GM19240 (cell line): ENCODE results near the gene AMIGO1.
"Not testable (repeated sequence)": the region's sequence is repeated elsewhere in the genome, so short reads cannot be mapped to it uniquely, and the experiment has no call there.

Experiments
- DNase-seq: peaks from one replicate; pipeline ENCODE4 v3.0.0; 2011; ENCODE audit warnings: low spot score; ENCODE audit not compliant: insufficient read length

The AMIGO1 gene

DNA sequence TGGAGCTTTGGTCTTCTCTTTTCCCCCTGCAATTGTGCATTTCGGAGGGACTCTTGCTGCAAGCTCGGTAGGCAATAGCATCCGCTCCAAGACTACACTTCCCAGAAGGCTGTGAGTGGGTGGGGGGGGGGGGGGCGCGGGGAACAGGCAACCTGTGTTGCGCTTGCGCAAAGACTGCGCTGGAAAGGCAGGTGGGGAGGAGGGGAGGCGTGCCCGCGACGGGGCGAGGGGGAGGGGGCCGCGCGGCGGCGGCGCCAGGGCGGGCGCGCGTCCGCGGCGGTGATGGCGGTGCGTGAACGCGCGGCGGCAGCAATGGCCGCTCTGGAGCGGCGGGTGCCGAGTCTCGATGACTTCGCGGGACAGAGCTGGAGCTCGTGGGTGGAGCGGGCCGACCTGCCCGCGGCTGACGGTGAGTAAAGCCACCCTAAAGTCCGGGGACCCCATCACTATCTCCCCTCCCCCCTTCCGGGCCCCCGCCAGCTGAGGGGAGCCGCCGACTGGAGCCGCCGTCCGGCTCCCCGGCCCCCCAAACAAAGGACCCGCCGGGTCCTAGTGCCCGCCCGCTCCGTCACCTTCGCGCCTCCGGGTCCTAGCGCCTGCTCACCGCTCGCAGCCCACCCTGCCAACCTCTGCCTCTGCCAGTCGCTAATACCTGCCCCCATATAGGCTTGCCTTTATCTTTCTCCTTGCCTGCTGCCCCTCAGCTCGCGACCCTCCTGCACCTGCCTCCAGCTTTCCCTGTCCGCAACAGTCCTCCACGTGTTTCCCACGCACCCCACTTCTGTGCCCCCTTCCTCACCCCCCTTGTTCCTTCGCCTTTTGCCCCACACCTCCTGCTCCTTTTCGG, 25.6 kb downstream of the AMIGO1 start, which contains the start of gene ATXN7L2:
Gene ATXN7L2, plus strand, starts transcription at position 234 of the 847 bp plus-strand sequence. Its CDS starts 49 bp downstream, at position 283.
- peak; percentile 93 for DNase-seq

DNA sequence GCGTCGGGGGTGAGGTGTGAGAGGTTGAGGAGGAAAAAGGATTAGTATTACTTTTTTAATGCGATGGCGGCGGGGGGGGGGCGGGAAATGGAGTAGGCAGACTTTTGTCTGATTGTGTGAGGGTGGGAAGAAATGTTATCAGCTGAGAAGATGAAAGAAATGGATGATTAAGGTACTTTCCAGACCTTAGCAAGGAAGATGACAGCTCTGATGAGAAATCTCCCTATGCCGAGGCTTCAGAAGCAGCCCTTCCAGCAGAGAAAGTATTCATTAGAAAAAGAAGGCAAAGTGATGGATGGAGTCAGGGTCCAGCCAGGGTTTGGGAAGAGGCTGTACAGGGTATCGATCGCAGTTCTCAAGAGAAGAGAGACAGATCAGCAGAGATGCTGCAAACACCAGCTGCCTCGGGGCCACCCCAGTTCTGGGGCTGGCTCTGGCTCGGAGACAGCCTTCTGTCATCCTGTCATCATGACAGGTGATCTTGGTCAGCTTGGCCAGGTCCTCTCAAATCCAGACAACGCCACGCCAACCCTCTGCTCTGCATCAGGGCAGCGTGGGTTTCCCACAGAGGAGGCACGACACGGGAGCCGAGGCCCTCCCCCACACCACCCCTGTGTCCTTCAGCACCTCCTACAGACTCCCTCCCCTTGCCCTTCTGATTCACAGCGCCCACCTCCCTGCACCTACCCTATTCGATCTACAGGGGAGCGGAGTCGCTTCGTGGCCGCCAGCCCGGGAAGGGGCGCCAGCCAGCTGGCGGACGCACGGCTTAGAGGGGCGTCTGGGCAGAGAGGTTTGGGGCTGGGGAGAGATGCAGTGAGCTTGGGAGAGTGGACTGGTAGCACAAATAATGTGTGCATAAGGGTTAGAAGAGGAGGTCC, 26.5 kb downstream of the AMIGO1 start:
- no peak for DNase-seq

DNA sequence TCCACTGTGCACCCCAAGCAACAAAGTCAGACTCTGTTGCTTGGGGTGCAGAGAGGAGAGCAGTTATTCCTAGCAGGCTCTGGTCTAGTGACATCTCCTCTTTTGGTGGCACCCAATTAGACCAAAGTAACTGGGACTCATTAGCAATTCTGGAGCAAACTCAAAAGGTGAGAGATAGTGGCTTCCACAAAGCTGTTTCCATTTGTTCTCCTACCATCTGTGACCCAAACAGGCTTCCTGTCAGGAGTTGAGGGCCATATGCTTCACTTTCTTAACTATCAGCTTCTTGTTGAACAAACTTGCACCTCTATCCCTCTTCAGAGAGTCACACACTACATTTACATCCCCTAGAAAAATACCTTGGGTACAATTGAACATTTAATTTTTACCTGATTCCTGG, 27.3 kb downstream of the AMIGO1 start:
- no peak for DNase-seq

DNA sequence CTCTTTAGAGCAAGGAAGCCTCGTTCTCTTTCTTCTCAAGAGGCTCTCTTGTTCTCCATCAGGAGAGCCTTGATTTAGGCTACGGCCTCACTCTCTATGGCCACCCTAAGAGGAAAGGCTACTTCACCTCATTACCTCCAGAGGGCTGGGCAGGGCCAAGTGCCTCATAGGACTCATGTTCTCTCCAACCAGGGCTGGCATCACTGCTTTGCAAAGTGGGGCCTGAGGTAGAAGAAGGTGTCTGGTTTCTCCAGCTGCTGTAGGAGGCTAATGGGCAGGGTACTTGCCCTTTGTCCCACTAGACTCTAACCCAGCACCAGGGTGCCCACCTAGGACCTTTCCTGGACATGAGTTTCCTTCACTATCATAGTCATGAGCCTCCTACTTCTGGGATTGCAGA, 27.9 kb downstream of the AMIGO1 start:
- no peak for DNase-seq

DNA sequence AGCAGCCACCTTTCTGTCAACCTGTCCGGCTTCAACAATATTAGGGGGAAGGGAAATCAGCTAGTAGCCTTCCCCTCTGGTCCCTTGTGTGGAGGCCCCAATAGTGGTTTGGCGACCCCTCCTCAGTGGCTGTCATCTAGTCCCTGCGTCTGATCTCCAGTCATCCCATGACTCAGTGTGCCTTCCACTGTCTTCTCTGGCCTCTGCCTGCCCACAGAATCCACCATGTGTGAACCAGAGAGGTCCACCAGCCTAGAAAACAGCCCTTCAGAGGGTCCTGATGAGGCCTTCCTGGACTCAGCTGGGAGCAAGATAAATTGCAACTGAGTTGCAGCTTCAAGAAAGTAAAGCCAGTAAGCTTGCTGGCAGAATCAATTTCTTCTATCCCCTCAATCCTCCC, 29.6 kb downstream of the AMIGO1 start:
- DNase-seq = no peak

DNA sequence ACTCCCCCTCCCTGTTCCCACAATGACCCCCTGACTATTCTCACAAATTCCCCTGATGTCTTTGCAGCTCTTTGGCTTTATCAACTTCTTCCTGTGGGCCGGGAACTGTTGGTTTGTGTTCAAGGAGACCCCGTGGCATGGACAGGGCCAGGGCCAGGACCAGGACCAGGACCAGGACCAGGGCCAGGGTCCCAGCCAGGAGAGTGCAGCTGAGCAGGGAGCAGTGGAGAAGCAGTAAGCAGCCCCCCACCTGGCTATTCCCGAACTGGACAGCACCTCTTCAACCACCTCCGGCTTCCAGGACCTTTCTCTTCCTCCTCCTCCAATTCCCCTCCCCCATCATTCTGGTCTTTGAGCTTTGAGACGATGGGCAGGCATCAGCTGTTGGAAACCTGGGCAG, 30.2 kb downstream of the AMIGO1 start:
- no peak for DNase-seq

DNA sequence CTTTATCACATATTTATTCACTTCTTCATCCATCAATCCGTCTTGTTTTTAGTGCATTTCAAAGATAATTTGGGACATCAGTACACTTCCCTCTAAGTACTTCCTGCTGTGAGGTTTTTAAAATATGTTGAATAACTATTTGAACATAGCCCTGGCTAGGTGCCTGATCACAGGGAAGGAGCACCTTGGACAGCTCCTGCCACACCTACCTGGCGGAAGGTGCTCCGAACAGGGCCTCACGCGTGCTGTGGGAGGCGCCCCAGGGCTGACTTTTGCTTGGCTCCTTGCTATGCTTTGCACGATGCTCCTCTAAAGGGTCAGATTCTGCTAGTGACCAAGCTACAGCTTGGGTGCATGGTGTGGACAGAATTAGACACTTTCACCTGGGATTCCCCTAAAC, 30.7 kb downstream of the AMIGO1 start:
- no peak for DNase-seq

DNA sequence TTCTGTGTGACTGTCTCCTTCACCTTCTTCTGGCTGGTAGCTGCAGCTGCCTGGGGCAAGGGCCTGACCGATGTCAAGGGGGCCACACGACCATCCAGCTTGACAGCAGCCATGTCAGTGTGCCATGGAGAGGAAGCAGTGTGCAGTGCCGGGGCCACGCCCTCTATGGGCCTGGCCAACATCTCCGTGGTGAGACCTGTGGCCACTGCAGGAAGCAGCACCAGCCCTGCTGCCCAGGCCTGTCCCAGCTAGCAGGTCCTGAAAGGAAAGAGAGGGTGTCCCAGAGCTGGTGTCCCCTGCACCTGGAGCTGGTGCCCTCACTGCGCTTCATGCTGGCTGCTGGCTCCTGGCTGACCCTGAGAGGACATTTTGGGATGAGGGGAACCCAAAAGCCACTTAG, 31.7 kb downstream of the AMIGO1 start:
- DNase-seq = no peak

DNA sequence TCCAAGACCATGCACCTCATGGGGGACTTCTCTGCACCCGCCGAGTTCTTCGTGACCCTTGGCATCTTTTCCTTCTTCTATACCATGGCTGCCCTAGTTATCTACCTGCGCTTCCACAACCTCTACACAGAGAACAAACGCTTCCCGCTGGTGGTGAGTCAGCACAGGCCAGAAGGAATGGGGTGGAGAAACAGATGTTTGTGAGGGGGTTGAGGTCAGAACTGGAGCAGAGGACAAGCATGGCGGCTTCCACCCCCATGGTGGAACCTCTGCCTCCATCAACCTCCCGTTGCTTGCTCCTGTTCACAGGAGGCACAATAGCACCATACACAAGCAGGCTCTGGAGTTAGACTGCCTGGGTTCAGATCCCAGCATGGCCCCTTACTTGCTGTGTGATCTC, 32.7 kb downstream of the AMIGO1 start:
- no peak for DNase-seq

DNA sequence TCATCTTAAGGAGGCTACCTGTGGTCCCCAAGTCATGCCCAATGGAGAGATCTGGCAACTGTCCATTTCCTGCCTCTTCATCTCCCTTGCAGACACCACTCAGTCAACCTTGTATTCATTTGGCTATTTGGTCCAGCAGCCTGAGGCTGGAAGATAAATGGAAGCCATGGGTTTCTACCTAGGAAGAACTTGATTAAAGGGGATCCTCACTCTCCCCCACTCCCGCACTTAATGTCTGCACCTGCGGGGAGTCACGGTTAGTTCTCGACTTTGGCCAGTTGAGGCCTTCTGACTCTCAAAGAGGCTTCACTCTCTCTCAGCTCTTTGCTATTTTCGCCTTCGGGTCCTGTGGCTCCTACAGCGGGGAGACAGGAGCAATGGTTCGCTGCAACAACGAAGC, 34.3 kb downstream of the AMIGO1 start:
- DNase-seq = no peak

DNA sequence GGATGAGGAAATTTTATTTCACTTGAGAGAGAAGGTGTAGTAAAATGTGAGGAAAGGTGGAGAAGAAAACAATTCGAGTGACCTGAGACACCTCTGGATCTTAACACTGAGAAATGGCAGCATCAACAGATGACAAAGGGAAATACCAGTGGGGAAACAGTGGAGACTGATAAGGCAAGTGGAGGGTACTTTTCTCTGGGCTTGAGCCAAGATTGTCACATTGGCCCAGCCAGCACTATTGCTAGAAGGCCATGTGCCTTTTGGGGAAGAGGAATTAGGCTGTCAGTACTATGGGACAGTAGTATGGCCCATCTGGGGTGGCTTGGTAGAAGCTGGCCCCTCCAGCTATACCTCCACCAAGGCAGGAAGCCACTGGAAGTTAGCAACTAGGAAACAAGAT, 34.8 kb downstream of the AMIGO1 start:
- no peak for DNase-seq

DNA sequence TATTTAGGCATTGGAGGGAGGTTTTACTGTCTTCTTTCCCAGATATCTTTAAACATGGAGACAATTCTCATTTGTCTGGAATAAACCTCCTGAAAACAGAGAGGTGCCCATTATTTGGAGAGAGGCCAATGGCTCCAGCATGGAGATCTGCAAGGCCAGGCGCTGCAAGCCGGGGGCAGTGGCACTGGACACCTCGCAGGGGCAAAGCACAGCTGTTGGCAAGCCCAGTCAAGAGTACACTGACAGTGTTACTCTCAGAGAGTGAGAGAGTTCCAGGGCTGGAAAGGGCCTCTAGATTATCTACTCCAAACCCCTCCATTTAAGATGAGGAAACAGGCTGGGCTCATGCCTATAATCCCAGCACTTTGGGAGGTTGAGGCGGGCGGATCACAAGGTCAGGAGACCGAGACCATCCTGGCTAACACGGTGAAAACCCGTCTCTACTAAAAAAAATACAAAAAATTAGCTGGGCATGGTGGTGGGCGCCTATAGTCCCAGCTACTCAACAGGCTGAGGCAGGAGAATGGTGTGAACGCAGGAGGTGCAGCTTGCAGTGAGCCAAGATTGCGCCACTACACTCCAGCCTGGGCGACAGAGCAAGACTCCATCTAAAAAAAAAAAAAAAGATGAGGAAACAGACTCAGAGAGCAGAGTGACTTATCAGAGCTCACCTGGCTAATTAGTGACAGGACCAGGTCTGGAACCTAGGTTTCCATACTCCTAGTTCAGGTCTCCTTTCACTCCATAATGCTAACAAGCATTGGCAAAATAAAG, 36.1 kb downstream of the AMIGO1 start:
- DNase-seq = not testable (repeated sequence)

DNA sequence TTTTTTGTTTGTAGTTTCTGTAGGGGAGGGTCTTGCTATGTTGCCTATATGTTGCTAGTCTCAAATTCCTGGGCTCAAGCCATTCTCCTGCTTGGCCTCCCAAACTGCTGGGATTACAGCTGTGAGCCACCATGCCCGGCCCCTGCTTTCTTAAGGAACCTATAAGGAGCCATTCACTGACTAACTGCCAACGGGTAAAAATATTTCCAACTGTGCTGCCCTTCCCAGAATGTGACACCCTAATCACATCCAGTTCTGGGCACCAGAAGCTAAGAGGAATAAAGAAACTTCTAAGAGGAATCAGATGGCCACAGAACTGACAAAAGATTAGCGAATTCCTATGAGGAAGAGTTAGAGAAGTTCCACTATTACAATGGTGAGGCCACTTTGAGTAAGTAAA, 36.7 kb downstream of the AMIGO1 start:
- DNase-seq = no peak

DNA sequence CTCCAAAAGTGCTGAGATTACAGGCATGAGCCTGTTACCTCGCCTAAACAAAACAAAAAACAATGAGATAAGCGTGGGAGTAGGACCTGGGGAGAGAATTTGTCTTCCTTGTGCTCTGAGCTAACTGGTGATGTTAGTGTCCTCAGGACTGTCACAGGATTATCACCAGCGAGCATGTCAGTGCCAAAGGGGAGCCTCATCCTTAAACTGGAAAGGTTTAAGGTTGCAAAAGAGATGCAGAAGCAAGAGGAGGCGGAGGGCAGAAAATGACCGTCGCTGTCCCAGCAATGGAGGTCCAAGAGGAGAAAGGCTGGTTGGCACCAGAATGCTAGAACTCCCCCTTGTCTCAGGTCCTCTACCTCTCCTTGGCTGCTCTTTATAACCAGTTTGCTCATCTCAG, 39.3 kb downstream of the AMIGO1 start:
- no peak for DNase-seq

DNA sequence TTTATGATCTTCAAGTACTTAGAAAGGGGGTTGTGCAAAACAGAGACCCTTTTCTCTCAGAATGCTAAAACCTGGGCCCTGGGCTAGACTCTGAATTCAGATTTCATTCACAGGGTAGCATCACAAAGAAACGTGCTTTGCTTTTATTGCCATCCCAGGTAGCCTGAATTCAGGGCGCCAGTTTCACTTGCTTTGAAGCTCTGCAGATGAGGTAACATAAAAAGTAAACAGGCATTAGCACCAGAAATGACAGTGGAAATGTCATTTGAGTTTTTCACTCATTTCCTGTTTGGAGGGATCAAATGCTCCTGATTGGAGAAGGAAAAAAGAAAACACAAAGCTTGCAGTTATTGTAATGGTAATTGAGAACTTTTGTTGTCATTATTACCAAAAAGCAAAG, 40.6 kb downstream of the AMIGO1 start:
- no peak for DNase-seq

DNA sequence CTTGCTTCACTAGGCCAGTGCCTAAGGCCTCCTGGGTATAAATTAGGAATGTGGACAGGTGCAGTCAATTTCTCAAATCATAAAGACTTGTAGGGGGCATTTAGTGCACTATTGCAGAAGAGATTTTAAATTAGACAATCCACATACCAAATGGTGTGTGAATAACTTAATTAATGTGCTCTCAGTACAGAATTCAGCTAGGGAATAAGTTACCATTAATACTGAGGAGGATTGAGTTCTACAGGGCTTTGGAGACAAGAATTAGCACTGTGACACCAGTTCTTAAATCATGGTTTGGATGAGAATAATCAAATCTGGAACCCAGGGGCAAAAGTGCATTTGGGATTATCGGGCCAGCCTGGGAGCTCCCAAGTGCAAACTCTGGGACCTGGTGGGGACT, 41.5 kb downstream of the AMIGO1 start:
- DNase-seq = no peak

DNA sequence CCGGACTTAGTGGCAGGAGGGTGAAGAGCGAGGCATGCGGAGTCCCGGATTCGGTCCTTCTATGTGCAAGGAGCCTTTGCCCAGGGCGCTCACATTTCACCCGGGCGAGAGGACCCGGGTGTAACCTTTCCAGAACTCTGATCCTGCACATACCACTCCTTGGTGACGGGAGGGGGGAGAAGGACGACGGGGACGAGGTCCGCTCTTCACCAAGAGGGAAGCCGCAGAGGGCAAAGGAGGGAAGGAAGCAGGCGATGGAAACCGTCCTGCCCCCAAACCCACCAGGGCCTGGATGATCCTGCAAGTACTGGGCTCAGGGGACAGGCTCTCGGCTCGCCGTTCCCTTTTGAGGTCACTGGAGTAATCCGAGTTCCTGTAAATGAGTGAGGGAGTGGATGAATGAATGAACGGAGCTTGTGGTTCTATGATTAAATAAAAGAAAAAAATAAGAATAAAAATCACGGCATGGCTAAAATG, 42.2 kb downstream of the AMIGO1 start:
- no peak for DNase-seq

DNA sequence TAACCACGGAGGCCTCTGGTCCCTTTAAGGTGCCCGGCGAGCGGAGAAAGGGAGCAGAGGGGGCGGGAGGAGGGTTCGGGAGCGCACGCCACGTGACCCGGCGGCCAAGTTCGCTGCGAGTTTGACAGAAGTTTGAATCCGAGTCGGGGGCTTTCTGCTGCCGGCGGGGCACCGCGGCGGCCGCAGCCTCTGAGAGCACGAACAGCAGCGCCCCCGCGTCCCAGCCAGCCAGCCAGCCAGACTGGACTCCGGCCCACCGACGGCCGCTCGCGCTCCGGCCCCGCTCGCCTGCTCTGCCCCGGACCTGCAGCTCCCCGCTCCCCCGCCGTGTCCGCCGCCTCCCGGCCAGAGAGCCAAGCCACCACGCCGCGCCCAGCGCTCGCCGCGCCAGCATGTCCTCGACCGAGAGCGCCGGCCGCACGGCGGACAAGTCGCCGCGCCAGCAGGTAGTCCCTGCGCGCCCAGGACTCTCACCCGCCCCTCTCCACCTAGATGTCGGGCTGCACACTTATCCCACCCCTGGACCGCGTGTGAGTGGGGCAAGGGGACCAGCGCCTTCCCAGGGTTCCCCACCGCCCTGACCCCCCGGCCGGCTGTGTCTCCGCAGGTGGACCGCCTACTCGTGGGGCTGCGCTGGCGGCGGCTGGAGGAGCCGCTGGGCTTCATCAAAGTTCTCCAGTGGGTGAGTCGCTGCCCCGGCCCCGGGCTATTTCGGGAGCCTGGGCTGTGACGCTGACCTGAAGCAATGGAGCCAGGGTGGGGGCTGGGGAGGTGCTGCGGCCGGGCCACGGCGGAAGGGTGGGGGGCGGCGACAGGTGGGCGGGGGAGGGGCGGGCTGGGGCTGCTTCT, 42.9 kb downstream of the AMIGO1 start, which contains the start of gene SYPL2:
Gene SYPL2, plus strand, starts transcription at position 95 of the 849 bp plus-strand sequence. Its CDS starts 298 bp downstream, at position 393.
- DNase-seq = no peak

DNA sequence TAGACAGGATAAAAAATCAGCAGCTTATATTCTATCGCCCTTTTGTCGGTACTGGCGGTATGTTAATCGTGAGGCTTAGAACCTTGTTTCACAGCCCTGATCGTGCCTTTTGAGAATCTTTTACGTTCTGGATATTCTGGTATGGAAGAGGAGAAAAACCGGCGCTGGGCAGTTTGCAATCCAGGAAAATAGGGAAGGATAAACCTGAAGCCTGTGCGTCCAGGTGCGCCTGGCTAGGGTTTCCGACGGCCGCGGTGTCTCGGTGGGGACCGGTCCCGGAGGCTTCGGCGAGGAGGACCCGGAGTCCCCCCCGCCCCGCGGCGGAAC, 43.4 kb downstream of the AMIGO1 start:
- DNase-seq = no peak

DNA sequence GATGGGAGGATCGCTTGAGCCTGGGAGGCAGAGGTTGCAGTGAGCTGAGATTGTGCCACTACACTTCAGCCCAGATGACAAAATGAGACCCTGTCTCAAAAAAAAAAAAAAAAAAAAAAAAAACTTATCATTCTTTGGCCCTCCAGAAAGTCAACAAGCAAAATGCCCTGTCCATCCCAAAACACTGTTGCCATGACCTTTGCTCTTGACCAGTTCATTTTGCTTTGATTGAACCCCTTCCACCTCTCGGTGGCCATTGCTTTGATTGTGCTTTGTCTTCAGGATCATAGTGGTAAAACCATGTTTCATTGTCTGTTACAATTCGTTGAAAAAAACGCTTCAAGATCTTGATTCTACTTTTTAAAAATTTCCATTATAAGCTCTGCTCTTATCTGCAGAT, 51.7 kb downstream of the AMIGO1 start:
- no peak for DNase-seq
